Activated T-cell treated with anti-CD3 and anti-CD28 coated beads for 1 hour (primary cell): ENCODE data around the gene FZD7.
A peak's percentile ranks its signal among the peaks of the same experiment; 100 is the strongest.

Source experiments
- DNase-seq: peaks from one replicate; pipeline ENCODE4 v3.0.0-alpha.2; 2020; ENCODE audit warnings: low read depth

Gene FZD7

GRCh38 chr2:202033317-202034248, at the start of gene FZD7:
Gene FZD7, plus strand, starts transcription at chr2:202033855. Its CDS starts 793 bp downstream, at chr2:202034648.
- peak; percentile 80 for DNase-seq

- DNase-seq, result no peak
Observed at GRCh38 chr2:201984333-201984732, 49.3 kb upstream of the FZD7 start.

- DNase-seq, result no peak
Observed at GRCh38 chr2:201984800-201985525, 48.7 kb upstream of the FZD7 start.

GRCh38 chr2:201985728-201986462, 47.8 kb upstream of the FZD7 start:
- DNase-seq, result no peak

GRCh38 chr2:201986463-201986735, 47.3 kb upstream of the FZD7 start:
- DNase-seq, result no peak

GRCh38 chr2:201987426-201987825, 46.2 kb upstream of the FZD7 start:
- DNase-seq, result no peak

- DNase-seq, result no peak
Observed at GRCh38 chr2:201990069-201990468, 43.6 kb upstream of the FZD7 start.

GRCh38 chr2:201992960-201993359, 40.7 kb upstream of the FZD7 start:
- no peak for DNase-seq

GRCh38 chr2:201994973-201995638, 38.5 kb upstream of the FZD7 start:
- no peak for DNase-seq

- no peak for DNase-seq
Observed at GRCh38 chr2:201996006-201996405, 37.6 kb upstream of the FZD7 start.

GRCh38 chr2:201996679-201997314, 36.9 kb upstream of the FZD7 start:
- no peak for DNase-seq

- no peak for DNase-seq
Observed at GRCh38 chr2:201999279-201999678, 34.4 kb upstream of the FZD7 start.

GRCh38 chr2:202001826-202002225, 31.8 kb upstream of the FZD7 start:
- no peak for DNase-seq

GRCh38 chr2:202002381-202002780, 31.3 kb upstream of the FZD7 start:
- DNase-seq, result no peak

- DNase-seq, result no peak
Observed at GRCh38 chr2:202005272-202005887, 28.3 kb upstream of the FZD7 start.

GRCh38 chr2:202006301-202006700, 27.4 kb upstream of the FZD7 start:
- DNase-seq, result no peak

- no peak for DNase-seq
Observed at GRCh38 chr2:202007015-202007982, 26.4 kb upstream of the FZD7 start.

GRCh38 chr2:202007983-202008354, 25.7 kb upstream of the FZD7 start:
- DNase-seq, result no peak

GRCh38 chr2:202009019-202009481, 24.6 kb upstream of the FZD7 start:
- no peak for DNase-seq

- no peak for DNase-seq
Observed at GRCh38 chr2:202009581-202009980, 24.1 kb upstream of the FZD7 start.
